Measurements from ENCODE around the gene FAM234A. TPM values are rescaled to one million over a fixed set of nuclear protein-coding genes. Genes with fewer than 3 reads are reported as not detected.

Gene FAM234A
- total RNA-seq, 1 donor, result 58.7 TPM

GRCh38 chr16:281660-282255 is 47.1 kb downstream of the FAM234A start:
- DNase-seq (ENCODE audit: low read depth), result no peak
- no peak overlapping the region for H3K4me3 ChIP-seq (ENCODE audit: low read depth, low read length)

DNA sequence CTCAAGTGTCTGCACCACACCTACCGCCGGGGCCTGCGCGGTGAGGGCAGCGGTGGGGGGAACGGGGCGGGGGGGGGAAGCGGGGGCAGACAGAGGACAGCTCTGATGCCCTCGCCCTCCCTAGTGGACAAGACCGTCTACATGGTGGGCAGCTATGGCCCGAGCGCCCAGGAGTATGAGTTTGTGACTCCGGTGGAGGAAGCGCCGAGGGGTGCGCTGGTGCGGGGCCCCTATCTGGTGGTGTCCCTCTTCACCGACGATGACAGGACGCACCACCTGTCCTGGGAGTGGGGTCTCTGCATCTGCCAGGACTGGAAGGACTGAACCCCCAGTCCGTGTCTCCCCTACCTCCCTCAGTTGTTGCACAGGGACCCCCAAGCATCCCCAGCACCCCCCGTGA is 47.9 kb downstream of the FAM234A start:
- H3K4me3 ChIP-seq (ENCODE audit: low read depth, low read length), result no peak overlapping the region

More at GRCh38 chr16:281660-282255, 47.1 kb downstream of the FAM234A start:
- TF ChIP-seq CTCF (IDR thresholded peaks at IDR 0.05; ENCODE audit: insufficient read depth, low read depth, low read length), result no peak

DNA sequence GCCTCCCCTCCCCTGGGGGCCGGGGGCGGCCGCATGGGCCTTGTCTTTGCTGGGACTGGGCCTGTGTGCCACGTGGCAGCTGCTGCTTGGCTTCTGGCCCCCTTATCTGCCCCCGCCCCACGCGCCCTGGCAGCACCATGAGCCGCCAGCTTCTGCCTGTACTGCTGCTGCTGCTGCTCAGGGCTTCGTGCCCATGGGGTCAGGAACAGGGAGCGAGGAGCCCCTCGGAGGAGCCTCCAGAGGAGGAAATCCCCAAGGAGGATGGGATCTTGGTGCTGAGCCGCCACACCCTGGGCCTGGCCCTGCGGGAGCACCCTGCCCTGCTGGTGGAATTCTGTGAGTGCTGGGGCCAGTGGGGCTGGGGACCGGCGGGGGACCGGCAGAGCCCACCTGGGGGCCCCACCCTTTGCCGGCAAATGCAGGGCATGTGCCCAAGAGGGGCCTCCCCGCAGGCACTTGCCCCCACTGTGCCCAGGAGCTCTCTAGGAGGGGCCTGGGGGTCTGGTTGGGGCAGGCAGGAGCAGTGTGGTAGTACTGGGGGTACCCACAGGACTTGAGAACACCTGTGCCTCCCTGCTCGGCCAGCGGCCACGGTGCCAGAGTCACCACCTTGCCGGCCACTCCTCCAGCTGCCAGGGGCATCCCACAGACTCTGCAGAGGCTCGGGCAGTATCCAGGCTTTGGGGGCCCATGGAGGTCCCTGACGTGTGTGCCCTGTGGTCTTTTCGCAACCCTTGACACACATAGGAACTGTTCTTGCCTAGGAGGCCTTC is 48.6 kb downstream of the FAM234A start, which contains the start of gene PDIA2:
Gene PDIA2, plus strand, starts transcription at position 132 of the 773 bp plus-strand sequence. Its CDS starts 6 bp downstream, at position 138.
- no peak for TF ChIP-seq CTCF (IDR thresholded peaks at IDR 0.05; ENCODE audit: insufficient read depth, low read depth, low read length)
- DNase-seq (ENCODE audit: low read depth), result no peak
- no peak within 1 kb of the TSS for H3K4me3 ChIP-seq (ENCODE audit: low read depth, low read length)

More for the DNA sequence above, 47.9 kb downstream of the FAM234A start:
- TF ChIP-seq CTCF (IDR thresholded peaks at IDR 0.05; ENCODE audit: insufficient read depth, low read depth, low read length), result no peak
- no peak for DNase-seq (ENCODE audit: low read depth)

- no peak overlapping the region for H3K4me3 ChIP-seq (ENCODE audit: low read depth, low read length)
- TF ChIP-seq CTCF (IDR thresholded peaks at IDR 0.05; ENCODE audit: insufficient read depth, low read depth, low read length), result no peak
- no peak for DNase-seq (ENCODE audit: low read depth)
Observed at GRCh38 chr16:284204-285120, 49.8 kb downstream of the FAM234A start.

DNA sequence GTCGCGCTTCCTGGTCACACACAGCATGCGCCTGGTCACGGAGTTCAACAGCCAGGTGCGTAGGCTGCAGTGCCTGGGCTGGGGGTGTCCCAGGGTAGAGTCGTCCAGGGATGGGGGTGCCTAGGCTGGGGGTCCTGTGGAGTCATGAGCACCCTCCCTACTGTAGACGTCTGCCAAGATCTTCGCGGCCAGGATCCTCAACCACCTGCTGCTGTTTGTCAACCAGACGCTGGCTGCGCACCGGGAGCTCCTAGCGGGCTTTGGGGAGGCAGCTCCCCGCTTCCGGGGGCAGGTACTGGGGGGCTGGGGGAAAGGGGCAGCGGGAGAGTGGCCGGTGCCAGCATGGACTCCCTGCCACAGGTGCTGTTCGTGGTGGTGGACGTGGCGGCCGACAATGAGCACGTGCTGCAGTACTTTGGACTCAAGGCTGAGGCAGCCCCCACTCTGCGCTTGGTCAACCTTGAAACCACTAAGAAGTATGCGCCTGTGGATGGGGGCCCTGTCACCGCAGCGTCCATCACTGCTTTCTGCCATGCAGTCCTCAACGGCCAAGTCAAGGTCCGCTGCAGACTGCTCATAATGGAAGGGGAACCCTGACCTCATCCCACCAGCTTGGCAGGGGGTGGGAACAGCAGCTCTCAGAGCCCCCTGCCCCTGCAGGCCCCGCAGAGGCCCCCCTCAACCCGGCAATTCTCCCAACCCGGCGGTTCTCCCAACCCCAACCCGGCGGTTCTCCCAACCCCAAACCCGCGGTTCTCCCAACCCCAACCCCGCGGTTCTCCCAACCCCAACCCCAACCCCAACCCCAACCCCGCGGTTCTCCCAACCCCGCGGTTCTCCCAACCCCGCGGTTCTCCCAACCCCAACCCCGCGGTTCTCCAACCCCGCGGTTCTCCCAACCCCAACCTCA is 50.8 kb downstream of the FAM234A start:
- DNase-seq (ENCODE audit: low read depth), result no peak
- no peak overlapping the region for H3K4me3 ChIP-seq (ENCODE audit: low read depth, low read length)
- no peak for TF ChIP-seq CTCF (IDR thresholded peaks at IDR 0.05; ENCODE audit: insufficient read depth, low read depth, low read length)

All from fibroblast of villous mesenchyme (primary cell).